GM23338 (cell line): ENCODE measurements around the gene RHBDD1. TPM values are rescaled to one million over a fixed set of nuclear protein-coding genes. Genes with fewer than 3 reads are reported as not detected.

Experiments used
- ATAC-seq: fragments of 200-7000 bp; cut with Tn5 transposase; 3 replicates; pipeline ENCODE4 v1.9.1; 2020
- DNase-seq: peaks from one replicate; pipeline ENCODE4 v3.0.0-alpha.2; 2015; ENCODE audit warnings: low spot score
- H2AFZ ChIP-seq: fragments of 200-600 bp; sonication (generic); 2 replicates; pipeline ENCODE4 v1.8.0; 2016; ENCODE audit warnings: antibody characterized with exemption, mild to moderate bottlenecking, moderate library complexity
- H3F3A ChIP-seq: fragments of 200-600 bp; sonication (generic); replicated peaks from 2 replicates; pipeline ENCODE4 v1.8.0; 2017; ENCODE audit warnings: antibody characterized with exemption, mixed run types, low read depth
- H3K27ac ChIP-seq: fragments of 200-600 bp; sonication (generic); 2 replicates; pipeline ENCODE4 v1.6.1; 2016; ENCODE audit warnings: low read depth
- H3K27me3 ChIP-seq: fragments of 200-600 bp; sonication (generic); 2 replicates; pipeline ENCODE4 v1.8.0; 2016; ENCODE audit warnings: mild to moderate bottlenecking, mixed run types, moderate library complexity; ENCODE audit not compliant: insufficient read depth
- H3K36me3 ChIP-seq: fragments of 200-600 bp; sonication (generic); 2 replicates; pipeline ENCODE4 v1.8.0; 2016; ENCODE audit warnings: mild to moderate bottlenecking; ENCODE audit not compliant: insufficient read depth
- H3K4me1 ChIP-seq: fragments of 200-600 bp; sonication (generic); 2 replicates; pipeline ENCODE4 v1.8.0; 2016; ENCODE audit warnings: mild to moderate bottlenecking, moderate library complexity; ENCODE audit not compliant: insufficient read depth
- H3K4me2 ChIP-seq: fragments of 200-600 bp; sonication (generic); 2 replicates; pipeline ENCODE4 v1.7.1; 2017; ENCODE audit warnings: mixed run types
- H3K4me3 ChIP-seq: fragments of 200-600 bp; sonication (generic); 2 replicates; pipeline ENCODE4 v1.6.1; 2016; ENCODE audit warnings: mixed run types
- H3K79me2 ChIP-seq: fragments of 200-600 bp; sonication (generic); replicated peaks from 2 replicates; pipeline ENCODE4 v1.8.0; 2017; ENCODE audit warnings: mild to moderate bottlenecking; ENCODE audit not compliant: insufficient read depth
- H3K9me2 ChIP-seq: fragments of 200-600 bp; sonication (generic); 2 replicates; pipeline ENCODE4 v1.8.0; 2017; ENCODE audit not compliant: insufficient read depth
- H4K20me1 ChIP-seq: fragments of 200-600 bp; sonication (generic); replicated peaks from 2 replicates; pipeline ENCODE4 v1.8.0; 2017; ENCODE audit warnings: mild to moderate bottlenecking; ENCODE audit not compliant: insufficient read depth
- H3K27ac Mint-ChIP-seq: 2 replicates; pipeline ENCODE4 v1.8.0; 2020; ENCODE audit warnings: inconsistent platforms, mild to moderate bottlenecking, moderate library complexity, mixed read lengths
- H3K27me3 Mint-ChIP-seq: 3 replicates; pipeline ENCODE4 v1.8.0; 2022; ENCODE audit warnings: low read depth, mild to moderate bottlenecking, moderate library complexity, mixed read lengths, inconsistent platforms; ENCODE audit not compliant: insufficient read depth, poor library complexity
- H3K36me3 Mint-ChIP-seq: 3 replicates; pipeline ENCODE4 v1.8.0; 2021; ENCODE audit warnings: low read depth, mild to moderate bottlenecking, inconsistent platforms, moderate library complexity, mixed read lengths
- H3K4me1 Mint-ChIP-seq: 3 replicates; pipeline ENCODE4 v1.8.0; 2020; ENCODE audit warnings: mild to moderate bottlenecking, inconsistent platforms, mixed read lengths
- H3K4me3 Mint-ChIP-seq: 3 replicates; pipeline ENCODE4 v1.8.0; 2021; ENCODE audit warnings: moderate library complexity, mild to moderate bottlenecking, inconsistent platforms, mixed read lengths
- H3K9me3 Mint-ChIP-seq: 3 replicates; pipeline ENCODE4 v1.8.0; 2020; ENCODE audit warnings: moderate library complexity, mild to moderate bottlenecking, inconsistent platforms, mixed read lengths
- CREB1 ChIP-seq: fragments of 250-450 bp; sonication (Bioruptor Pico); IDR thresholded peaks from 2 replicates; pipeline ENCODE4 v1.5.0; 2020; ENCODE audit warnings: low read depth, mild to moderate bottlenecking, moderate library complexity
- CTCF ChIP-seq, 2 experiments: fragments of 200-600 bp in 1 of 2; sonication (generic) in 1 of 2; conservative IDR thresholded peaks; 2 replicates each; pipeline versions ENCODE4 v1.5.1 to v1.6.1; 2016 to 2017; ENCODE audit warnings: antibody characterized with exemption in 2 of 2, low read depth in 2 of 2, mild to moderate bottlenecking in 2 of 2, moderate library complexity in 1 of 2
- ETS1 ChIP-seq: IDR thresholded peaks from 2 replicates; pipeline ENCODE4 v1.6.1; 2016; ENCODE audit warnings: antibody characterized with exemption
- EZH2 ChIP-seq: fragments of 200-600 bp; sonication (generic); IDR thresholded peaks from one replicate; pipeline ENCODE4 v1.8.0; 2017; ENCODE audit warnings: antibody characterized with exemption, mild to moderate bottlenecking, low read depth; ENCODE audit not compliant: unreplicated experiment
- EZH2phosphoT487 ChIP-seq: fragments of 200-600 bp; sonication (generic); IDR thresholded peaks from one replicate; pipeline ENCODE4 v1.8.1; 2018; ENCODE audit warnings: antibody characterized with exemption; ENCODE audit not compliant: unreplicated experiment
- JUNB ChIP-seq: IDR thresholded peaks from one replicate; pipeline ENCODE4 v1.6.1; 2016; ENCODE audit warnings: antibody characterized with exemption; ENCODE audit not compliant: unreplicated experiment
- NANOG ChIP-seq: IDR thresholded peaks from 2 replicates; pipeline ENCODE4 v1.6.1; 2016; ENCODE audit warnings: antibody characterized with exemption, borderline replicate concordance
- POLR2AphosphoS5 ChIP-seq: IDR thresholded peaks from 2 replicates; pipeline ENCODE4 v1.6.1; 2016; ENCODE audit warnings: antibody characterized with exemption, low read depth
- REST ChIP-seq: IDR thresholded peaks from one replicate; pipeline ENCODE4 v1.6.1; 2018; ENCODE audit warnings: antibody characterized with exemption; ENCODE audit not compliant: unreplicated experiment
- STAT1 ChIP-seq: IDR thresholded peaks from one replicate; pipeline ENCODE4 v1.6.1; 2016; ENCODE audit warnings: antibody characterized with exemption; ENCODE audit not compliant: unreplicated experiment
- ZNF114 ChIP-seq: fragments of 250-450 bp; sonication (Bioruptor Pico); IDR thresholded peaks from 2 replicates; pipeline ENCODE4 v1.5.0; 2020; ENCODE audit warnings: mild to moderate bottlenecking, moderate library complexity
- ZNF331 ChIP-seq: fragments of 250-450 bp; sonication (Bioruptor Pico); IDR thresholded peaks from 2 replicates; pipeline ENCODE4 v1.5.0; 2020; ENCODE audit warnings: low read depth, mild to moderate bottlenecking, moderate library complexity
- ZNF462 ChIP-seq: fragments of 250-450 bp; sonication (Bioruptor Pico); IDR thresholded peaks from 2 replicates; pipeline ENCODE4 v1.5.0; 2020; ENCODE audit warnings: mild to moderate bottlenecking, moderate library complexity
- polyA plus RNA-seq: library from polyadenylated mRNA; unstranded; fragments of >200 nt; fragmentation: Nextera tagmentation; extraction: Ambion mirVana; gene quantifications from 2 replicates; pipeline ENCODE4 v1.2.1, GENCODE V29; 2016
- total RNA-seq: library from RNA; depleted of rRNA; stranded (reverse); fragments of >200 nt; shearing (Covaris generic); gene quantifications from 2 replicates; pipeline ENCODE4 v1.2.3, GENCODE V29; 2014

Gene RHBDD1
- total and polyA plus RNA-seq, 2 experiments from 2014 or later: 7.3 to 13.0 TPM

GRCh38 chr2:226883296-226883795 lies 47.5 kb downstream of the RHBDD1 start:
- no peak for TF ChIP-seq STAT1
- TF ChIP-seq ZNF462 (CRISPR knock-in tag): no peak
- TF ChIP-seq NANOG: no peak
- TF ChIP-seq REST: no peak
- TF ChIP-seq CREB1 (CRISPR knock-in tag): no peak
- TF ChIP-seq EZH2phosphoT487: no peak
- TF ChIP-seq ZNF114 (CRISPR knock-in tag): no peak
- TF ChIP-seq JUNB: no peak
- no peak for TF ChIP-seq ZNF331 (CRISPR knock-in tag)
- TF ChIP-seq CTCF (conservative IDR thresholded peaks at IDR 0.05; ENCODE audit: low read depth in 2 of 2): no peak
- no peak for TF ChIP-seq ETS1
- TF ChIP-seq EZH2: no peak
- TF ChIP-seq POLR2AphosphoS5: no peak
- Histone ChIP-seq H3K9me2 (no peaks in the 10 kb centered on the region; the same call in 1 of the 2 replicates), H3K36me3 (no peaks in the 10 kb centered on the region), H3K27me3 (no peaks in the 10 kb centered on the region), H3F3A (no peaks in the 10 kb centered on the region), H2AFZ (no peak overlapping the region), H3K79me2 (no peaks in the 10 kb centered on the region), H3K4me1 (no peaks in the 10 kb centered on the region), H3K4me2 (no peak overlapping the region), H3K4me3 (no peak overlapping the region), H3K27ac (no peak overlapping the region), H4K20me1 (no peaks in the 10 kb centered on the region)
- Mint-ChIP-seq H3K4me1 (no peaks in the 10 kb centered on the region), H3K27ac (no peak overlapping the region), H3K27me3 (no peaks in the 10 kb centered on the region), H3K4me3 (no peak overlapping the region), H3K9me3 (no peaks in the 10 kb centered on the region), H3K36me3 (0 out of 3 replicates have a peak, but pooled peaks cover 4% of the 10 kb centered on the region)
- ATAC-seq (no peak), DNase-seq (no peak)
